NCI-H526 treated with DMSO at 0.1 percent for 48 hours (cell line): ENCODE measurements around the gene ZGPAT.

ENCODE experiments used
- DNase-seq: peaks from one replicate; lab custom pipeline; 2025; lab: John Stamatoyannopoulos, UW

ZGPAT gene

DNA sequence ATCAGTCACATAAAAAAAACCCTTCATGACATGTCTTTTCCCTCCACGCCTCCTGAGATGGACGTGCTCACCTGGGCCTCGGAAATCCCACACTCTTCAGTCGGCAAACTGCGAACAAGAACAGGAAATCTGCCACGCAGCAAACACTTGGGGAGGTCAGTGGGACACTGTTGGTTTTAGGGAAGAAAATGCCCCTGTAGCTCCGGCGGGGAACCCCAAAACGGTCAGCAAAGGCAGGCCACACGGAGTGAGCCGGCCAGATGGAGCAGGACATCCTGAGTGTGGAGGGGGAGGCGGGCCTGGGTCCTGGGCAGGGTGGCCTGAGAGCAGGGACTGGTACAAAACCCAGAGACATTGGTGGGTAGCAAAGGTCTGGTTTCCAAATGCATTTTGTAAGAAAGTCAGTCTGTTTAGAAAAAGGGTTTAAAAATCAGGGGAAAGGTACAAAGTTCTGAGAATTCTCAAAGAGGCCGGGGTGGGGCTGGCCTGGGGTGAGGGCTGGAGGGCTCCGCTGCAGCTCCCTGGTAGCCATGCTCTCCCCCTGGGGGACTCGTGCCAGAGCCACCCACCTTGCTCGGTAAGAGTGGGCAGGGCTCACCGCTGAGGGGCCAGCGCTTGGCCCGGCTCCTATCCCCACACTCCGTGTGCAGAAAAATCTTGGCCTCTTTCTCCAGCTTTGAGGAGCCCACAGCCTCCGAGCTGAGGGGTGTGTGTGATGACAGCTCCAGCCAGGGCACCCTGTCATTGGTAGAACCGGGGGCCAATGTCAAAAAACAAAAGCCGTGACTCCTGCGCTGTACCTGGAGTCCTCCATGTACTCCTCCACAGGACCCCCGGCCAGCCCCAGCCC lies 37.0 kb downstream of the ZGPAT start:
- DNase-seq, result no peak

DNA sequence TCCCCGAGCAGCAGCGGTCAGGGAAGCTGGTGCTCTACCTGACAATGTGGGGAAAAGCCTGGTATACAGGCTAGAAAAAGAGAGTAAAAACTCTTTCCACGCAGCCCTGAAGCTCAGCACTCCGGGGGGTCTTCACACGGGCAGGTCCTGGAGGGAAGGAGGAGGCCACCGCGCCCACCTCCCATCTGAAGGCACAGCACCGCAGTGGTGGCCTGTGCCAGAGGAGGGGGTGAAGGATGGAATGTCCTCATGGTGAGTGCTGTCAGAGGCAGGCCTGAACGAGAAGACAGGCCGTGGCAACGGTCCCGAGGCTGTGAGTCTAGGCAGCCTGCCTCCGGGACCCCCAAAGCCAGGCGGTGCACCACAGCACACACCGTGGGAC lies 37.6 kb downstream of the ZGPAT start:
- DNase-seq, result no peak

DNA sequence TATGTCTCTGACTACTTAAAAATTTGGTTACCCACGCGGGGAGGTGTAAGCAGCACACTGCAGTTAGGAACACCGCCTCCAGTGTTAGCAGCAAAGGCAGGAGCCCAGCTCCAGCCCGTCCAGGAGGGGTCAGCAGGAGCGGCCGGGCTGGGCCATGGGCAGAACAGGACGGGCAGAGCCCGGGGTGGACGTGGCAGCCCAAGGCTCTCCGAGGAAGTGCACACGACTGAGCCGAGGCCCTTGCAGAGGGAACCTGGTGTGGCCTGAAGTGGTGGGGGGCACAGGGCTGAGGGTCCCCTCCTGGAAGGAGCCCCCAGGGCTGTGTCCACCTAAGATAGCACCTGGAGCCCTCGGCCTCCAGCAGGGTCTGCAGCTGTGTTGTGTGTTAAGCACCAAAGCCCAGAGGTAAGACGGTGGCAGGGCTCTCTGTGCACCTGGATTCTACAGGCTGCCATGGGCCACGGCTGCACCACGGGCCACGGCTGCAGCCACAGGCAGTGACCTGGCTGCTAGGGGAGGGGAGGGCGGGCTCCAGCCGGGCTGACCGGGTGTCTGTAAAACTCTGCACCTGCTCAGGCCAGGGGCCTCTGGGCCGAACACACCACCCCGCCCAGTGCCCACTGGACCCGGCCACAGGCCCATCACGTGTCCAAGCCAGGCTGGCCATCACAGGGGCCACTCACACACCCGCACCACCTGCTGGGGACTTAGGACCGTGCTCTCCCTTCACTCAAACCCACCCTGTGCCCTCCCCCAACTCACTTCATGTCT lies 38.3 kb downstream of the ZGPAT start:
- no peak for DNase-seq

DNA sequence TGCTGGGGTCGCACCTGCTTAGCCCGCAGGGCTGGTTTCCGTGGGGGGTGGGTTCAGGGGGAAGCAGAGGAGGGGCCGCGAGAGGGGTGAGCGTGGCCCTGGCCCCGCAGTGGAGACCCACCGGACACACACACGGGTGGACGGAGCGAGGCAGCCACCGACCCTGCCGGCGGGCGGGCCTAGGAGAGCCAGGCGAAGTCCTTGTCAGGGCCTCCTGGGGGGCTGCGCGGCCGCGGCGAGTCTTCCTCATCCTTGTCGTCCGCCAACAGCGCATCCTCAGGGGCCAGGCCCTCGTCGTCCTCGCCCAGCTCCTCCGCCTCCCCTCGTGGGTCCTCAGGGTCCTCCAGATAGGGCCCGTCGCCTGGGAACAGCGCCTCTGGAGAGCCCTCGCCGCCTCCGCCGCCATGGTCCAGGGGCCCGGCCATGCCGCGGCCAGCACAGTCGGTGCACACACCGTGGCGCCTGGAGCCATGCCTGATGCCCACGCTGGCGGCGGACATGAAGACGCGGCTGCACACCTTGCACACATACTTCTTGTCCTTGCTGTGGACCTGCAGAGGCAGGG lies 39.0 kb downstream of the ZGPAT start:
- DNase-seq, result no peak

DNA sequence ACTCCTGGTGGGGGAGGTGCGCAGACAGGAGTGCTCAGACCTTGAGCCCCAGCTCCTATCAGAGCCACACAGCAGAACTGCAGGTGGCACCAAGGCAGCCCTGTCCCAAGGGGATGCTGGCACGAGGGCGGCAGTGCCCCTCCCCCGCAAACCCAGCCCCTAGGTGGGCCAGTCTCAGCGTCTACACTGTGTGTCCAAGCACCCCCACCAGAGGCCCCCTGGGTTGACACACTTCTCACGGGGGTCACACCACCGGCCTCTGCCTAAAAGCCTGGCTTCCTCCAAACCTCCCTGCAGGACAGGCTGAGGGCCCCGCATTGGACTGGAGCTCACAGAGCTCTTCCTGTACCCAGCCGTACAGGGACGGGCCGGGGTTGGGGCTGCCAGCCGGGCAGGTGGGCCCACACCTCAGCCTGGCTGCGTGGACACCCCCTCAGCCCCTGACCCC lies 39.8 kb downstream of the ZGPAT start:
- no peak for DNase-seq

DNA sequence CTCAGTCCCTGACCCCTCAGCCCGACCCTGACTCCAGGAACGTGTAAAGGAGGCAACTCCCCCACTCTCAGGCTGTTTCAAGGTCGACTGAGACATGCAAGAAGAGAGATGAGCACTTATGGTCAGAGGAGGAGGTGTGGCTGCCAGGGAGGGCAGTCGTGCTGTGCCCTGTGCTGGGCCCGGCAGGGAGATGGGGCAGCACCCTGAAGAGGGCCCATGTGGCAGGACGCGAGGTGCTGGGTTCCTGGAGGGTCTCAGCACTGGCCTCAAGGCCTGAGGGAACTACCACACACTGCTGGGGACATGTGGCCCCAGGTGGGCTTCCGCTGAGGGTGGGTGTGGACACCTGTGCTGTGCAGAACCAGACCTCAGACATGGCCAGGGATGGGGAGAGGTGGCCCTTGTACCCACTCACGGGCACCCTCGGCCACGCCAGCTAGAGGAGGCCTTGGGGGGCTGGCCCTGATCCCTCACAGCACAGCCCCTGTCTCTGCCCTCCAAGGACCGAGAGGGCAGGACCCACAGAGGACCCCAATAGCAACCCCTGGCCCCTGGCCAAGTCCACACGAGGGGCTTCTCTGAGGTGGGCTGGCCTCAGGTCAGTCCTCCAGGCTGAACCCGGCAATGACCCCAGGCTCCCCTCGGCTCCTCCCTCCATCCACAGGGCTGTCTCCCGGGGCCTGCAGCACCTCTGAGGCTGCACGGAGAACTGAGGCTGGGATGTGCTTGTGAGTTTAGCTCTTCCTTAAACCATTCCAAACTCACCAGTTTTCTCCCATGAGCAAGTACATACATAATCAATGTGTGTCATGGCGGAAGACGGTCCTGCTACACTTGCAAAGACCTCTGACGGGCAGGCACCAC lies 40.5 kb downstream of the ZGPAT start:
- no peak for DNase-seq

DNA sequence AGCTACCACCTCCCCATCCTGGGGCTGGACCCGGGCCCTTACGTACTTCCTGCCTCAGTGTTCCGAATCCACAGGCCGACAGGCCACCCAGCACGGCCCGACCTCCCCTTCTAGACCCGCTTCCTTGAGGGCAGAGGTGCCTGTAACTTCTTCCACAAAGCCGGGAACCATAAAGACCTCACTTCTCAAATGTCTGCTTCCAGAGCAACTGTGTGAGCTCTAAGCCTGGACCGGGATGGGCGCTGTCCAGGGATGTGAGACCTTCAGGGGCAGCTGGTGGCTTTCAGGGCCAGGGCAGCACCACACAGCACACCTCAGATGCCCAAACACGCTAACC lies 41.1 kb downstream of the ZGPAT start:
- DNase-seq, result no peak

DNA sequence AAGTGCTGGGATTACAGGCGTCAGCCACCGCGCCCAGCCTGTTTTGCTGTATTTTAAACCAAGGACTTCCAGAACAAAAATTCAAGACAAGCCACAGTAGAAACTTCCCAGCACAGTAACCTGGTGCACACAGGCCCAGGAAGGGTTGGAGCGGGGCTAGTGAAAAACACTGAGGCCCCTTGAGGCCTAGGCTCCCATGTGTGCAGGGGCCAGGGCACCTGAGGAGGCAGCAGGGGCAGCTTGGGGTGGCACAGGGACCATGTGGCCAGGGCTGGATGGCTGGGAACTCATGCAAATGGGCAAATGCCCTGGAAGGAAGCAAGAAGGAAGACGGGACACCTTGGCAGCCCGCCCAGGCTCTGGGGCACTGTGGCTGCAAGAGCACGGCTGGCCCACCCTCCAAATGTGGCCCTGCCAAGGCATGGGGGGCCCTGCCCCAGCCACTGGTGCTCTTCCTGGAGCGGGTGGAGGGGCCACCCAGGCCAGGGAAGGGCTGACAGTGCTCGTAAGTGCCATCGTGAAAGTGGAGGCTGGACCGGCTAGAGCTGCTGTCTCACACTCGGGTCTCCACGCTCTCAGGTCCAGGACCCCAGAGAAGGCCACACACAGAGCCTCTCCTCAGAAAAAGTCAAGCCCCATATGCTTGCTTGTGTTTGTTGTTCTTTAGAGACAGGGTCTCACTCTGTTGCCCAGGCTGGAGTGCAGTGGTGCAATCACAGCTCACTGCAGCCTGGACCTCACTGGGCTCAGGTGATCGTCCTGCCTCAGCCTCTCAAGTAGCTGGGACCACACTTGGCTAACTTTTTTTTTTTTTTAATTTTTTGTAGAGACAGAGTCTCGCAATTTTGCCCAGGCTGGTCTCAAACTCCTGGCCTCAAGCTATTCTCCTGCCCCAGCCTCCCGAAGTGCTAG lies 42.0 kb downstream of the ZGPAT start:
- DNase-seq, result no peak

DNA sequence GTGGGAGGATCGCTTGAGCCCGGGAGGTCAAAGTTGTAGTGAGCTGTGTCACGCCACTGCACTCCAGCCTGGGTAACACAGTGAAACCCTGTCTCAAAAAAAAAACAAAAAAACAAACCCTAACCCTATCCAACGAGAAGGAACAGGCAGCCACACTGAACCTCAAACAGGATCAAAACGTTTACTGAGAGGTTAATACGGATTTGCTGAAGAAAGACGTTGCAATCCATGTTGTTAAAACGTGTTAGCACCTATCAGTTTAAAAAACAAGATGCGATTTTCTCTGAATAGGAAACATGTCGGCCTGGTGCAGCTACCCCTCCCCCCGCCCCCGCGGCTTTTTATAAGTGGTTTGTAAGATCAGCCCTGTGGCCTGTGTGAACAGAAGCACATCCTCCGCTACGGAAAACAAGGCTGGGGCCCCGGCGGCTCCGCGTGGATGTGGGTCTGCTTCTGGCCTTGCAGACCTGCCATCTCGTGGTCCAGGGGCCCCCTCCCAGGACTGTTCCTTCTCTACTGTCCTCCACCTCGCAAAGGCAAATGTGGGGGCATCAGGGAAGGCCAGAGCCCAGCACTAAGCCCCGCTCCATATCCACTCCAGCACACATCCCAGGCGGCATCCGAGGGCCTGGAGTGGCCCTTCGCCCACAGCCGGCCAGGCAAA lies 43.1 kb downstream of the ZGPAT start:
- no peak for DNase-seq

DNA sequence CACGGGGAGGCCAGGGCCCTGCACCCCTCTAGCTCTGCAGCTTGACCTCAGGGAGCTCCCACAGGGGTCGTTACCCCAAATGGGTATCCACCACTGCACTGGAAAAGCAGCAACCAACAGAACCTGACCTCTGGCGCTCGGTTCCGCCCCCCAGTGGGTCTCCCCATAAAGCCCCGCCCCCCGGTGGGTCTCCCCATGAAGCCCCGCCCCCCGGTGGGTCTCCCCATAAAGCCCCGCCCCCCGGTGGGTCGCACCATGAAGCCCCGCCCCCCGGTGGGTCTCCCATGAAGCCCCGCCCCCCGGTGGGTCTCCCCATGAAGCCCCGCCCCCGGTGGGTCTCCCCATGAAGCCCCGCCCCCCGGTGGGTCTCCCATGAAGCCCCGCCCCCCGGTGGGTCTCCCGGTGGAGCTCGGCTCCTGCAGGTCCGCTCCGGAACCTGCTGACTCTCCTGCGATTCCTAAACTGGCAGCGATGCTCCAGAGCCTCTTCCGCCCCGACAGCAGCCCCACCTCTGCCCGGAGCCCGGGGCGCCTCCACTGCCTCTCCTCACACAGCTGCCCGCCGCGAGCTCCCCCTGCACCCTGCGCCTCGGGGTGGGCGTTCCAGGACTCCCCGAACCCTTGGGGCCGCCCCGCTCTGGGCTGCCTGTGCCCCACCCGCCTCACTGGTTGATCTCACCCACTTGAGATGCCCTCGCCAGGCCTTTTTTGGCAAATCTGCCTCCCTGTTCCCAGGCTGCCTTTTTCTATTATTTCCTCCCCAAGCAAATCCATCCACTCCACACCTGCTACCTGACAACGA lies 43.8 kb downstream of the ZGPAT start:
- DNase-seq, result peak; percentile 27

DNA sequence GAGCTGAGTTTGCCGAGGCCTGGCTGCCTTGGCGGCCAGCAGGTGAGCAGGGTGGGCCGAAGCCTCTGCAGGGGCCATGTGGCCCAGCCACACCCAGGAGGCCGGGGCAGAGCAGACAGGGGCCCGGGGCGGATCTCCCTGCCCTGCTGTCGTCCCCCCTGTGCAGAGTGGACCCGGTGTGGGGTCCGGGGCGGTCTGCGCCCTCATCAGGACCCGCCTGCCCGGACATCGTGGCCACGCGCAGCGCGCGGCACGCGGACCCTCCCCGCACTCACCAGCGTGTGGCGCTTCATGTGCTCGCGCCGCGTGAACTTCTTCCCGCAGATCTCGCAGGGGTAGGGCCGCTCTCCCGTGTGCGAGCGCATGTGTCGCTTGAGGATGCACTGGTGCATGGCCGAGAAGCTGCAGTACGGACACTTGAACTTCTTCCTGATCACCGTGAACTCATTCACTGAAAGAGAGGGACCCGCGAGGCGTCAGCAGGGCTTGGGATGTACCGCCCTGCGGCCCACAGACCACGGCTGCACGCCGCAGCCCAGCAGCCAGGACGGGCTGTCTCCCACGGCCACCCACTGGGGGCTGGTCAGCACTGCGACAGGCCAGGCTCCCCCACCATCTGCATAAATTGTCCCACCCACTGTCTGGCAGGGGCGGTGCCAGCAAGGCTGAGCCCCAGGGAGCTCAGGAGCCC lies 44.7 kb downstream of the ZGPAT start:
- DNase-seq, result no peak

DNA sequence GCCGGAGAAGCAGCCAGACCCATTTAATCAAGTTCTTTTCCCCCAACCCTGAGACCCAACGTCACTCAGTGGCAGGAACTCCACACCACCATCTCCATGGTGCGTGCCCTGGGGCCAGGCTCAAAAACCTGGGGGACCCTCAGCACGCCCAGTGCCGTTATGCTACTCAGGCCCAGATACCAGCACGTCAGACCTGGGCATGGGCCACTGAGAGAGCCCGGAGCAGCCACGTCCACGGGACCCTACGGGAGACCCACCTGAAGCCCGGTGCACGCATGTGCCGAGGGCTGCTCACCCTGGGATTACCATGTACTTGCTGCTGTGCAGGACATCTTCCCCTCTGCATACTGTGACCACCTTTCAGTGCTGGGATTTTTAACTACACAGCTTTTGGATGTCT lies 45.5 kb downstream of the ZGPAT start:
- no peak for DNase-seq

DNA sequence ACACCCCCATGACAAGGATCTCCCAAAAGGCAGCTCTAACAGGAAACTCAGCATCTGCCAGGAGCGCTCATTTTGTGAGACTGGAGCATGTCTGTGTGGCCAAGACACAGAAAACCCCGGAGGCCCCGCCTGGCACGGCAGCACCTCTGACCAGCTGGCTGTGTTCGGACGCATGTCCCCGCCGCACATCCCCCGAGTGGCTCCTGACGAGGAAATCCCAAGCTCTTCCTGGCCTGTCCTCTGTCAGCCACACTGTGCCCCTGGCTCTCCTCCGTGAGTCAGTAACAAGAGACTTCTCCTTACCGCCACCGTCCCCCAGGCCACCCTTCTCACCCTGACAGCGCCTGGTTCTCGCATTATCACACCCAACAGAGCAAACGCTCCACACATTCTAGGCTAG lies 46.2 kb downstream of the ZGPAT start:
- no peak for DNase-seq

DNA sequence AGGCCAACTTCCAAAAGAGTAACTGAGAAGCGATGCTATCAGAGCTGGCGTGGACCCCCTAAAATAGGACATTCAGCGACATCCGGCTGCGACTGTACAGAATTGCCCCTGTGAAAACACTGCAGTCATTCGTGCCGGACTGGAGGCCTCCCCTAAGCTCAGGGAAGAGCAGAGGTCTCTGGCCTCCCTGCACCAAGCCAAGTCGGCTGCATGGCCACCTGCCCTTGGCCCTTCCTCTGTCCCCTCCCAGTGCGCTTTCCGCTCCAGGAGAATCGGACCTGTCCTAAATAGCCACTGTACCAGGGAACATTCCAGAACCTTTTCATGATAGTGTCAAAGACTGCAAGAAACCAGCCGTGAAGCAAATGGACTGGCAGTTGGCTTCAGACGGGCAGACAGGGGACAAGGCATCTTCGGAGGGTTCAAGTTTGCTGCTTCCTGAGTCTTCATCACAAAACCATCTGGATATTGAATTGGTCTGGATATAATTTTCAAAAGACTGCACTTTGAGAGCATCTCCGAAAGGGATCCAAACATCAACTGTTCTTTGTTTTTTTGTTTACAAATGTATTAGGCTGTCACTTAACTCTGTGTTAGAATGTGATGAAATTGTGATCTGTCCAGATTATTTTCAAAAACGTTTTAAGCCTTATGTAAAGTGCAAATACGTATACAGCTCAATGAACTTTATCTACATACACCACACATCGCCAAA lies 48.3 kb downstream of the ZGPAT start:
- DNase-seq, result no peak

DNA sequence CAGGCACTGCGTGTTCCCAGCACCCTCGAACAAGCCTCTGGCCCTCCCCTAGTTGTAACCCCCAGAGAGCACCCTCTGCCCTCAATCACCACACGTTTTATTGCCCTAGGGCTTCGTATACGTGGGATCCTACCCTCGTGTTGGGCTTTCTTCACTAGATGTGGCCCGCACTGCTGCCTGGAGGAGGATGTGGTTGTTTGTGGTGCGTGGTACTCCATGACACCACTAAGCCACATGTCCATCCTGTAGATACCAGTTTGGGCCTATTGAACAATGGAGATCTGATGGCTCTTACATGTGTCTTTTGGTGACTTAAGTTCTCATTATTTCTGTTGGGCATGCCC lies 48.8 kb downstream of the ZGPAT start:
- DNase-seq, result no peak

DNA sequence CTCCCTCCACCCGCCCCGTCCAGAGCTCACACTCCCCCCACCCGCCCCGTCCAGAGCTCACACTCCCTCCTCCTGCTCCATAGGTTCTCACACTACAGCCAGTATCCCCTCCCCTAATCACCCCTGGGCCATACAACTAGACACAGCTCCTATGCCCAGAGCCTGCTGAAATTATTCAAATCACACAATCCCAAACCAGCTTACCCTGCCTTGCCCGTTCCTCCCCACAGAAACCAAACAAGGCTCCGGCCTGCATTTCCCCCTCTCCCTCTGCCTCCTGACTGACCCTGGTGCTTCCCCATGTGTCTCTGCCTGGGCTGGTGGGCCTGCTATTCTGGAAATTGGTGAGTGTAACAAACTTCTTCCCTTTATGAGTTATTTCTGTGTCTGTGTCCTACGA lies 50.3 kb downstream of the ZGPAT start:
- no peak for DNase-seq

DNA sequence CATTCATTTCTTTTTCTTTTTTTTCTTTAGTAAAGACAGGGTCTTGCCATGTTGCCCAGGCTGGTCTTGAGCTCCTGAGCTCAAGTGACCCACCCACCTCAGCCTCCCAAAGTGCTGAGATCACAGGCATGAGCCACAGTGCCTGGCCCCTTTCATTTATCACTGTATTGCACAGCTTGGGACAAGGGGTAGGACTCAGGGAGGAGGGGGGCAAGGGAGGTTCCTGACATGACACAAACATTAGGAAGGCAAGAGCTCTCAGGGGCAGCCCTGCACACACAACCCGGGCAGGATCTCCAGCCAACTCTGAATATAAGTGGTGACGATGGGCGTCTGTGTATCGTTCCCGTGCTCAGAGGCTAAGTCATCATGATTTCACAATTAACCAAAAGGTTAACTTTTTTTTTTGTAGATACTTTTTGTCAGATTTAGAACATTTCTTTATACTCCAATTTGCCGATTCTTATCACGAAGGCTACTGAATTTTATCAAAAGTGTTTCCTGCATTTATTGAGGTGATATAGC lies 51.6 kb downstream of the ZGPAT start:
- no peak for DNase-seq
